Ishikawa (cell line): ENCODE results near the gene SLC16A6.

Experiments used
- CEBPB ChIP-seq: IDR thresholded peaks from 2 replicates; pipeline ENCODE4 v1.6.1; 2012
- YY1 ChIP-seq: IDR thresholded peaks from 2 replicates; pipeline ENCODE4 v1.6.1; 2012; ENCODE audit warnings: low read depth
- TF ChIP-seq, protein P1 (sequence below): IDR thresholded peaks from 2 replicates; pipeline ENCODE4 v1.6.1; 2012

DNA sequence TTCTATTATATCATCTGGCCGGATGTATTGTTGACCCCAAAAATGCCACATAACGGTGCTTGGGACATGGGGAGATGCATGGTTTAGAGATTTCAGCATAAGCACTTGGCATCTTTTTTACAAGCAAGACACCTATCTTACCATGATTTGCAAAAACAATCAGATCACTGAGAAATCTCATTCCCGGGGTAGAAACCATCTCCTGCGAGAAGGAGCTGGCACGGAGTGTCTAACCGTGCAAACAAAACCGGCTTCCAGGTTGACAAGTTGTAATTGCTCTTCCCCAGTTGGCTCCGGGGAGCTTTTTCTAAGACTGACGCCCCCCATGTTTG, 1.0 kb downstream of the SLC16A6 start:
- TF ChIP-seq YY1 (no peak), CEBPB (no peak)
- TF ChIP-seq, protein P1, sequence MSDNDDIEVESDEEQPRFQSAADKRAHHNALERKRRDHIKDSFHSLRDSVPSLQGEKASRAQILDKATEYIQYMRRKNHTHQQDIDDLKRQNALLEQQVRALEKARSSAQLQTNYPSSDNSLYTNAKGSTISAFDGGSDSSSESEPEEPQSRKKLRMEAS = no peak
